Loucy (cell line): ENCODE data around the gene LPAR3.

ENCODE experiments used
- EZH2phosphoT487 ChIP-seq: fragments of 200-600 bp; IDR thresholded peaks from 2 replicates; pipeline ENCODE4 v1.6.1; 2018; ENCODE audit warnings: antibody characterized with exemption, mild to moderate bottlenecking, moderate library complexity, borderline replicate concordance
- TF ChIP-seq, protein P1 (sequence below): fragments of 200-600 bp; sonication (generic); conservative IDR thresholded peaks from 2 replicates; pipeline ENCODE4 v1.5.1; 2014; ENCODE audit warnings: mild to moderate bottlenecking, antibody characterized with exemption, low read length

DNA sequence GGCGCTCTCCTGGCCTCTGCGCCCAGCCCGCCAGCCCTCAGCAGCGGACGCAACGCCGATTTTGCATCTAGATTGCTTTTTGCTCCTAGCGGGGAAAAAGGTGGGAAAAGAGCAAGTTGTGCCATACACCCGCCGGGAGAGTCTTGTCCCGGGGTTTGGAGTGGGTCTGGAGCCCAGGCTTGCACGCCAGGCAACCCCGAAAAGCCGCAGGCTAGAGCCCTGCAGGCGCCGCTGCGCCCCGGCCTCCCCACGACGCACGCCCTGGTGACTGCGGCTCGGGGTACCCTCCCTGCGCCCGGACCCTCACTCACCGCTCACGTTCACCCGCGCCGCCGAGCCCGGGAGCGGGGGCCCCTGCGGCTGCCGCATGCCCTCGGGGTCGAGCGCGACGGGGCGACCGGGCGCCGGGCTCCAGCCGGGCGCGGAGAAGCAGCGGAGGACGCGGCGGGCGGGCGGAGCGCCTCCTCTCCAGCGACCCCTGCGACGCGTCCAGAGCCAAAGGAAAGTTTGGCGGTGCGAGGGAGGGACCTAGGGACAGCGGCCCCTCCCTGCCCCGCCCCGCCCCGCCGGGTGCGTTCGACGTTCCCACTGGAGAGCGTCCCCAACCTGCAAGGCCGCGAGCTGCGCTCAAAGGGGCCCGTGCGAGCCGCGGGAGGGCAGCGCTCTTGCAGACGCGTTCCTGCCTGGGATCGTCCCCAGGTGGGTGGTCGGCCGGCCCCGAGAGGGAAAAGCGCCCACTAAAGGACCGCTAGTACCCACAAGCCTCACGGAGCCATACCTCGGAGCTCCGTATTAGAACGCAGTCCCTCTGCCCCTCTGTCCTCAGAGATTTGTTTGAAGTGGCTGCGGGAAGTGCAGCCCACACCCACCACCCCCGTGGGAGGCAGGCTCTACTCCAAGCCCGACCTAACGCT is at the start of gene LPAR3:
- TF ChIP-seq, protein P1, sequence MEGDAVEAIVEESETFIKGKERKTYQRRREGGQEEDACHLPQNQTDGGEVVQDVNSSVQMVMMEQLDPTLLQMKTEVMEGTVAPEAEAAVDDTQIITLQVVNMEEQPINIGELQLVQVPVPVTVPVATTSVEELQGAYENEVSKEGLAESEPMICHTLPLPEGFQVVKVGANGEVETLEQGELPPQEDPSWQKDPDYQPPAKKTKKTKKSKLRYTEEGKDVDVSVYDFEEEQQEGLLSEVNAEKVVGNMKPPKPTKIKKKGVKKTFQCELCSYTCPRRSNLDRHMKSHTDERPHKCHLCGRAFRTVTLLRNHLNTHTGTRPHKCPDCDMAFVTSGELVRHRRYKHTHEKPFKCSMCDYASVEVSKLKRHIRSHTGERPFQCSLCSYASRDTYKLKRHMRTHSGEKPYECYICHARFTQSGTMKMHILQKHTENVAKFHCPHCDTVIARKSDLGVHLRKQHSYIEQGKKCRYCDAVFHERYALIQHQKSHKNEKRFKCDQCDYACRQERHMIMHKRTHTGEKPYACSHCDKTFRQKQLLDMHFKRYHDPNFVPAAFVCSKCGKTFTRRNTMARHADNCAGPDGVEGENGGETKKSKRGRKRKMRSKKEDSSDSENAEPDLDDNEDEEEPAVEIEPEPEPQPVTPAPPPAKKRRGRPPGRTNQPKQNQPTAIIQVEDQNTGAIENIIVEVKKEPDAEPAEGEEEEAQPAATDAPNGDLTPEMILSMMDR = no peak
- TF ChIP-seq EZH2phosphoT487 = no peak
